LHCN-M2 (cell line): Measurements from ENCODE around the gene TGFBI. TPM values are rescaled to one million over a fixed set of nuclear protein-coding genes. Genes with fewer than 3 reads are reported as not detected.
A peak's percentile ranks its signal among the peaks of the same experiment; 100 is the strongest.
"Not testable (repeated sequence)": the region's sequence is repeated elsewhere in the genome, so short reads cannot be mapped to it uniquely, and the experiment has no call there.

ENCODE experiments used
- DNase-seq: peaks from one replicate; pipeline ENCODE4 v3.0.0-alpha.2; 2012; ENCODE audit warnings: low read depth
- total RNA-seq: library from RNA; depleted of rRNA; stranded (reverse); fragments of >200 nt; gene quantifications from 2 replicates; pipeline ENCODE4 v1.2.3, GENCODE V29; 2014

TGFBI gene
- total RNA-seq, 1 experiment from 2014 or later, result 2,144 TPM

GRCh38 chr5:136045026-136045425, 16.2 kb downstream of the TGFBI start:
- DNase-seq, result not testable (repeated sequence)

GRCh38 chr5:136046246-136046645, 17.5 kb downstream of the TGFBI start:
- no peak for DNase-seq

DNA sequence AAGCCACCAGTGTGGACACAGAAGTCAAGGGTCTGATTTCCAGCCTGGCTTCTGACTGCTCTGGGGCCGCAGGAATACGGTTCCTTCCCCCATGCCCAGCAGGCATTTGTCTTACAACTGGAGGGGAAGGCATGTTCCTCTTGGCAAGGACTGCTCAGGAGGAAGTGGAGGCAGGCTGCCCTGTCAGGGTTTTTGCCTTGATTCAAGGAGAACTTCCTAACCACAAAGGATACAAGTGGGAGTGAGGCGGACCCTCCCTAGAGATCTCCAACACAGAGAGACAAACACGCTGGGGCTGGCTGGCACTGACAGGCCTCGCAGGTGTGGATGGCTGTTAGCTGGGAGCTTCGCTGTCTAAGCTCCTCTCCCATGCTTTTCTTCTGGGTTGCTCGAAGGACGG, 19.1 kb downstream of the TGFBI start:
- no peak for DNase-seq

GRCh38 chr5:136048966-136049365, 20.2 kb downstream of the TGFBI start:
- DNase-seq, result no peak

GRCh38 chr5:136051486-136052220, 22.9 kb downstream of the TGFBI start:
- DNase-seq, result no peak

GRCh38 chr5:136052692-136053335, 24.0 kb downstream of the TGFBI start:
- no peak for DNase-seq

- DNase-seq, result peak; percentile 98
Observed at GRCh38 chr5:136053336-136054141, 24.8 kb downstream of the TGFBI start.

GRCh38 chr5:136054142-136055019, 25.6 kb downstream of the TGFBI start:
- DNase-seq, result no peak

DNA sequence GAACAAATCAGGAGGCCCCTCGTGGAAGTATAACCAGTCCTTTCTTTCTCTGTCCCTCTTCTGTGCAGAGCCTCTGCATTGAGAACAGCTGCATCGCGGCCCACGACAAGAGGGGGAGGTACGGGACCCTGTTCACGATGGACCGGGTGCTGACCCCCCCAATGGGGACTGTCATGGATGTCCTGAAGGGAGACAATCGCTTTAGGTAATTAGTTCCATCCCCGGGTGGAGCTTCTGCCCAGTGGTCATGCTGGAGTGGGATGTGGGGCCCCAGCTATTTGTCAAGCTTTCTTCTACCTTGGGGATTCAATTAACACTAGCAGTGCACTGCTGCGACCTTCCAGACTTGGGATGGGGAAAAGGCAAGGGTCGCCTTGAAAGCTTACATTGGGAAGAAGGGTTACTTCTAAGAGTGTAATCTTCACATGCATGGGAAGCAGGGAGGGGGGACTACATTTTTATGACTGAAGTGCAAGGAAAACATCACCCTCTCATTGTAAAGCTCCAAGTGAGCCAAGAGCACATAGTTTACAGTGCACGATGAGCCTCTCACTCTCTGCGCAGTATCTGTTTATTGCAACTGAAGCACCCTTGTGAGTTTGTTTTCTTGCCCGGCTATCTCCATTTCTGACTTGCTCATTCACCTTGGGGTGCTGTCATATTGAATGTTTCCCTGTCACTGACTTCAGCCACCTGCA, 27.0 kb downstream of the TGFBI start:
- no peak for DNase-seq

DNA sequence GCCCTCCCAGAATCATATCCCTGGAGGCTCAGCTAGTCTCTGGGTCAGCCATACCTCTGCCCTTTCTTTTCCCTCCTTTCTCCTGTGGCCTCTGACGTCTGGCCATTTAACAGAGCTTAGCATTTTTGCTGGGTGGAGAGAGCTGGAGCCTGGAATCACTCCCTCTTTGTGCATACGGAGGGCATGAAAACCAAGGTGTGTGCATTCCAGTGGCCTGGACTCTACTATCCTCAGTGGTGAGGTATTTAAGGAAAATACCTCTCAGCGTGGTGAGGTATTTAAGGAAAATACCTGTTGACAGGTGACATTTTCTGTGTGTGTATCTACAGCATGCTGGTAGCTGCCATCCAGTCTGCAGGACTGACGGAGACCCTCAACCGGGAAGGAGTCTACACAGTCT, 27.5 kb downstream of the TGFBI start:
- no peak for DNase-seq

GRCh38 chr5:136056771-136057335, 28.1 kb downstream of the TGFBI start:
- DNase-seq, result no peak

DNA sequence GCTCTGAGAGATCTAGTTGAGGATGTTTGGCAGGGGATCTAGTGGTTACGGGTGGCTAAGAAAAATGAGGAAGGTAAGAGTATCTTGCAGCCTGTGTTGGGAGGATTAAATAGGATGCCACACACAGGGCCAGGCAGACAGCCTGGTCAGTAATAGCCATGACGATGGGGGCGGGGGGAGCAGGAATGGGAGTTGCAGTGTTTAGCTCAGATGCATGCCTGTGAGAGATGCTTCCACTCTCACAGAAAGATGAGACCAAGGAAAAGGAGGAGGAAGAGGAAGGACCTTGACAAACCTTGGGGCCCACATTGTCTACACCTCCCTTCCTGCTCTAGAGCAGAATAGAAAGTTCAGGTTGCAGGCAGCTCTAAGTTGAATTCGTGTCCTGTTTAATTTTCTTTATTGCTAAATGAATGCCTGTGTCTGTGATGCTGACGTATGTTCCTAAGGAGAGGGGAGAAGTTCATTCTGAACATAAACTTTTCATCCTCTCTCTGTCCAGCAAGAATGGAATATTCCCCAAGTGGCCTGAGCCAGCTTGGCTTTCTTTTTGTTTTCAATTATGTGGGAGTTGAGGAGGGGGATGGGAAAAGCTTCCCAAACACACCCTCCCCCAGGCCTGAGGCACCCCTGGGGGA, 28.7 kb downstream of the TGFBI start:
- DNase-seq, result no peak

DNA sequence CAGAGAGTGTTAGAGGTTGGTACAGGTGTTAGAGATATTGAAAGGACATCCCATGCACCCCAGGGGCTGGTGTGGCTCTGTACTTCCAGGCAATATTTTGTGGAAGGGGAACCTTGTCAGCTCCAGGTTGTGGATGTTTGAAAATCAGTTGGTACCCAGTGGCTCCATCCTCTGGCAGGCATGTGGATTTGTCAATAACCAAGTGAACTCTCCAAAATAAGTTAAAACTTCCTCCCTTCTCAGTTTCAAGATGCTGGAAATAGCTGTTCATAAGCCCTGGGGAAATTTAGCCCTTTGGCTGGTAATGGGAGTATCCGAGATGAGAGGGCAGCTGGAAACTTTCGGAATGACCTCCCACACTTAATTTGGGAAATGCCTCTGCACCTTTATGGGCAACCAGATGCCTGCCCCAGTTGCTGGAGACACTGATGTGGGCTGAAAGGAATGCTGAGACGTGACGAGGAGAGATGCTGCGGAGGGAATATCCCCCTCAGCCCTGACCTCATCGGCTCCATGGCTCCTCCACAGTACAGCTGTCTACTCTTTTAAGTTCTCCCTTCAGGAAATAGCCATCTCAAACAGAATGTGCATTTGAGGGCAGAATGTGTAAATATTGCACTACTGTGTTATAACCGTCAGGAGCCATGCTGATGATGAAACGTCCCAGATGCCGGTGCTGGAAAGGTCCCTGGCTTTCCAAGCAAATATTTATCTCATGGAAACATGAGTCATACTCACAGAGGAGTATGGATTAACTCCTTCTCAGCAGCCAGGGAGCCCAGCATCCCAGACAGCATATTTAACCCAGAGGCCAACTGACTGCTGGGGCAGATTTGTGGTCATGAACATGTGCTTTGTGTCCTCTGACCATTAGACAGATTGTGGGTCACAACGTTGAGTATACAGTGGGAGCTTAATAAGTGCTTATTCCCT, 29.5 kb downstream of the TGFBI start:
- peak; percentile 100 for DNase-seq

DNA sequence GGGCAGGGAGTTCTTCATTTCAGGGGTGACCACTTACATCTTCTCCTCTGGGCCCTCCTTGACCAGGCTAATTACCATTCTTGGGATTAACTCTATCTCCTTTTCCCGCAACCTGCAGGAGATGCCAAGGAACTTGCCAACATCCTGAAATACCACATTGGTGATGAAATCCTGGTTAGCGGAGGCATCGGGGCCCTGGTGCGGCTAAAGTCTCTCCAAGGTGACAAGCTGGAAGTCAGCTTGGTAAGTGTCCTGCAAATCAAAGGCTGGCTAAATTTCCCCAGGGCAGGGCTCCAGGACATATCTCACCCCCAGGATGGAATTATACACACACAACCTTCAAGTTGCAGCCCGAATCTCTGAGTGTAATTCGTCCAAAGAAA, 30.2 kb downstream of the TGFBI start:
- no peak for DNase-seq

GRCh38 chr5:136060963-136061362, 32.2 kb downstream of the TGFBI start:
- DNase-seq, result no peak

- no peak for DNase-seq
Observed at GRCh38 chr5:136061630-136062365, 33.0 kb downstream of the TGFBI start.

- peak; percentile 46 for DNase-seq
Observed at GRCh38 chr5:136062366-136063274, 33.8 kb downstream of the TGFBI start.
